NCI-H2171 (cell line): ENCODE results near the gene CACNB3.
A peak's percentile ranks its signal among the peaks of the same experiment; 100 is the strongest.
"Not testable (repeated sequence)": the region's sequence is repeated elsewhere in the genome, so short reads cannot be mapped to it uniquely, and the experiment has no call there.

Experiments
- DNase-seq: peaks from one replicate; lab custom pipeline; 2025; lab: John Stamatoyannopoulos, UW

CACNB3 gene

GRCh38 chr12:48818831-48819590 is 715 bp downstream of the CACNB3 start:
- DNase-seq = no peak

DNA sequence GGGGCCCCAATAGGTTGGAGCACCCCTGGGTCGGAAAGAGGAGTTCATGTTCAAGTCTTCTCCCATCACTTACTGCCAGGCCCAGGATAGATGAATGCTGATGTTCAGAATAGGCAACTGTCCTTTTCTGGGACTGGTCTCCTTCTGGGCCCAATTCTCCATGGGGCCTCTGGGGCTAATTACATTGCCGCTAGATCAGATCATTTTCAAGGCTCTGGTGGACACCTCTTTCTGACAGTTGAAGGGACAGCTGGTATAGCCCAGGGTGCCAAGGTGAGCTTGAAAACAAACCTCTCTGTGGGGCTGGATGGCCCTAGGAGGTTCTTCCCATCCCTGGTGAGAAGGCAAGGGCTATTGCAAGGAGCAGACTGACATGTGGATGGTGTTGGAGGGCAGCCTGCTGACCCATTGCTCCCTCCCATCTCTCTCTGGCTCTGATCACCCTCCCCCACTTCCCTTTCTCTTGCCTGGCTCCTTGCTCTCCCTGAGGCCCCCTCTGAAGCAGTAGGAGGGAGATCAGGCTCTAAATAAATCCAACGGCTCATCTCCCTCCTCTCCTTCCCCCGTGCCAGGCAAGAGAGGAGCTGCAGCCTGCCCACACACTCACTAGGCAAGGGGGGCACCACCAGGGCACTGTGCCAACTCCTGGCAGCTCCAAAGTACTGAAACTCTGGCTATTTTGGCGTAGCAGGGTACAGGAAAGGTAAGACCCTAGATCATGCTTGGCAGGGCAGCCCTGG is 1.9 kb downstream of the CACNB3 start:
- no peak for DNase-seq

DNA sequence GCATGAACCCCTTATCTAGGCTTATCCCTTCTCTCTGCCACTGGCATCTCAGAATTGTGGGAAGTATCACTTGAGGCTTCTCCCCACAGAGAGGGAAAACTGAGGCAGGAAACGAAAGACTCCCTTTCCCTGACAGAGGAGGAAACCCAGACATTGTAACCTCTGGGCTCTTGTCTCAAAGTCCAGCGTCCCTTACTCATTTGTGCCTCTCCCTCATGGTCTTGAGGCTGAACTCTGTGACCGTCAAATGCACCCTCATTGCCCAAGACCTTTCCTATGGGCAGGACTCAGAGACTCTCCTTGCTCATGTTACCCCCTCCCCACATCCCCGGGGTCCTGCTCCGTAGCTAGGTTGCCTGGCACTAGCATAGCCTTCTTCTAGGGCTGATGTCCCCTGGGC is 3.8 kb downstream of the CACNB3 start:
- DNase-seq = no peak

DNA sequence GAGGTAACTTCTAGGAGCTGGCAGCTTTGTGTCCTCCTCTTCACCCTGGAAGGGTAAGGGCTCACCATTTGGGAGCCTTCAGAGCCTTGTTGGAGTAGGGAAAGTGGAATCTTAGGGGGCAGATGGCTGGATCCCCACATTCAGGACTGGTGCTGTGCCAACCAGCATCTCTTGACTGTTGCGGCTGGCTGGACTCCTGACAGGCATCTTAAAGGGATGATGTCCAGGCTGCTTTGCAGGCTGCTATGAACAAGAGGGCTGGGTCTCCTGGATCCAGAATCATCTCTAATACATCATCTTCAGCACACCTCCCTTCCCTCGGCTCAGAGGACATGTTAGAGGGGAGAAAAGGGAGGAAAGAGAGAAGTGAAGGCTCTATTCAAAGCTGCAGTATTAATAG is 4.4 kb downstream of the CACNB3 start:
- no peak for DNase-seq

DNA sequence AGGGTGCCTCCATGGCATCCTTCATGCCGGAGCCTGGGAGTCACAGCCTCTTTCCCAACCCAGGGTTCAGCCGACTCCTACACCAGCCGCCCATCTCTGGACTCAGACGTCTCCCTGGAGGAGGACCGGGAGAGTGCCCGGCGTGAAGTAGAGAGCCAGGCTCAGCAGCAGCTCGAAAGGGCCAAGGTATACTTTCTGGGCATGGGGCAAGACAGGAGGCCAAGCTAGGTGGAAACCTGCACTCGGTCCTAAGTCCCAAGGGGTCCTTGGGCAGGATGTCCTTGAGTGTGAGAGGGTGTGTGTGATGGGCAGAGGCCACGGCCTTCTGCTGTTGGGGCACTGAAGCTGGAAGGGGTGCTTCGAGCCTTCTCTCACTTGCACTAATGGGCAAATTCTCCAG is 5.0 kb downstream of the CACNB3 start:
- DNase-seq = no peak

GRCh38 chr12:48824112-48824511 is 5.8 kb downstream of the CACNB3 start:
- DNase-seq = no peak

- DNase-seq = no peak
Measured at GRCh38 chr12:48824905-48825304, 6.6 kb downstream of the CACNB3 start.

DNA sequence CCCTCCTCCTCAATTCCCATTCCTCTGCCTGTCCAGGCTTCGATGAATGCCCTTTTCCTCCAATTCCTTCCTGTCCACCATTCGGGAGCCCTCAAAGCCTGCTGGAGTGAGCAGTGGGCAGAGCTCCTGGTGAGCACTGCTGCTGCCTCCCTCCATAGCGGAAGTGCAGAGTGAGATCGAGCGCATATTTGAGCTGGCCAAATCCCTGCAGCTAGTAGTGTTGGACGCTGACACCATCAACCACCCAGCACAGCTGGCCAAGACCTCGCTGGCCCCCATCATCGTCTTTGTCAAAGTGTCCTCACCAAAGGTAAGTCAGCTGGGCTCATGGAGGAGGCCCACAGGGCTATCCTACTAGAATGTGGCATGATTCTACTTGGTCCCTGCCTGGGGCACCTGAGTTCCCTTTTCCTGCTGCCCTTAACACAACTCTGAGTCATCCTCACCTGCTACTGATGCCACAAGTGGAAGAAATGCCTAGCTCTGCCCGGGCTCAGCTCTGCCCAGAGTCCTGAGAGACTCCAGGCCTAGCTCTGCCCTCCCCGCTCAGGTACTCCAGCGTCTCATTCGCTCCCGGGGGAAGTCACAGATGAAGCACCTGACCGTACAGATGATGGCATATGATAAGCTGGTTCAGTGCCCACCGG is 8.0 kb downstream of the CACNB3 start:
- no peak for DNase-seq

DNA sequence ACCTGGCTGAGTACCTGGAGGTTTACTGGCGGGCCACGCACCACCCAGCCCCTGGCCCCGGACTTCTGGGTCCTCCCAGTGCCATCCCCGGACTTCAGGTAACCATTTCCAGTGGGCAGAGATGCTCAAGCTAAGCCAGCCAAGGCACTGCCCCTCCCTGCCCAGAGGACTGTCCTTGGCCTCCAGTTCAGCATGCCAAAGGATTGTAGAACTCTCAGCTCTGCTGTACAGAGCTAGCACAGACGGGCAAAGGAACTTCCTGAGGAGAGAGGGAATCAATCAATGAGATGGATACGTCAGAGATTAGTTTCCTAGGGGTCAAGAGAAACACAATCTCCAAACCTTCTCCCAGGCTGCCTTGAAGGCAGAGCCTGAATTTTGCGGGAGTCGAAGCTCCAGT is 8.7 kb downstream of the CACNB3 start:
- DNase-seq = no peak

GRCh38 chr12:48827513-48828096 is 9.3 kb downstream of the CACNB3 start:
- DNase-seq = no peak

DNA sequence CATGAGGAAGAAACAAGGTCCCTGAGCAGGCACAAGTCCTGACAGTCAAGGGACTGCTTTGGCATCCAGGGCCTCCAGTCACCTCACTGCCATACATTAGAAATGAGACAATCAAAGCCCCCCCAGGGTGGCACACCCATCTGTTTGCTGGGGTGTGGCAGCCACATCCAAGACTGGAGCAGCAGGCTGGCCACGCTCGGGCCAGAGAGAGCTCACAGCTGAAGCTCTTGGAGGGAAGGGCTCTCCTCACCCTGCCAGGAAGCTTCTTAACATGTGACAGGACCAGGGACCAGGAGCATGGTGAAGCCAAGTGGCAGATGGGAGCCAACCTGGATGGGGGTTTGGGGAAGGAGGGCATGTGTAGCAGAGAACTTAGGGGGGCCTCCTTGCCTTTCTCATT is 10.0 kb downstream of the CACNB3 start:
- no peak for DNase-seq

GRCh38 chr12:48828841-48829575 is 10.7 kb downstream of the CACNB3 start:
- DNase-seq = no peak

- no peak for DNase-seq
Measured at GRCh38 chr12:48831257-48831656, 13.0 kb downstream of the CACNB3 start.

DNA sequence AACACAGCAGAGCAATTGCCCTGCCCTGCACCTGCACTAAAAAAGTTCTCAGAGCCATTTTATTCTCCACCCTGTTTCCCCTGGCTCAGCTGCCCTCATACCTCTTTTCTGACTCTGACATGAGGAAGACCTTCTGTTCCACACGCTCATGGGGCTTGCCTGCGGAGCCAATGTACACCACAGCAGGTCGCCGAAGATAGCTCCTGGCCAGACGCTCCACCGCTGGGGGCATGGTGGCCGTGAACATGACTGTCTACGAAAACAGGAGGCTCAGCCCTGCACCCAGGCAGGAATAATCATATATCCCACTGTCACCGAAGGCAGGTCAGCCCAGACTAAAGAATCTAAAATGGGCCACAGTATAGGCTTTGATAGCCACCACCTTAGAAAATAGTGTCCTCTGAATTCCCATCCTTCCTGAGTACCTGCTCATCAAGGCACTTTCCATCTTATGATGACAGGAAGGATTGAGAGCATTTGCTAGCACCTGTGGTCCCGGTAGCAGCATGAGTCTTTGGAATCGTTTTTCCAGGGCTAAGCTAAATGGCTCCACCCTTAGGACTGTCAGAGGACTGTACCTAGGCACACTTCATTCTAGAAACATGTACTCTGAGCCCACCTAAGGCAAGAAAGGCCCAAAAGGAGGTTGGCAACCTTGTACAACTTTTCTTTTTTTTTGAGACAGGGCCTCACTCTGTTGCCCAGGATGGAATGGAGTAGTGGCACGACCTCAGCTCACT is 14.2 kb downstream of the CACNB3 start:
- no peak for DNase-seq

DNA sequence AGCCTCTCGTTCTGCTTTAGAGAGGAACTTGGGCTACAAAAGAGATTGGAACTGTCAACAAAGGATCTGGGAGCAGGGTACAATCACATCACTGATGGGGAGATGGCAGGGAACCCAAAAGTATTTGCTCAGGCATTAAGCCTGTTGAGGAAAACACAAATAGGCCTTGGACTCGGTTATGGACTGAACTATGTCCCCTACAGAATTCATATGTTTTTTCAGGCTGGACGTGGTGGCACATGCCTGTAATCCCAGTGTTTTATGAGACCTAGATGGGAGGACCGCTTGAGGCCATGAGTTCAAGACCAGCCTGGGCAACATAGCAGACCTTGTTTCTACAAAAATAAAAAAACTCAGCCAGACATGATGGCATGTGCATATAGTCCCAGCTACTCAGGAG is 19.8 kb downstream of the CACNB3 start:
- no peak for DNase-seq

DNA sequence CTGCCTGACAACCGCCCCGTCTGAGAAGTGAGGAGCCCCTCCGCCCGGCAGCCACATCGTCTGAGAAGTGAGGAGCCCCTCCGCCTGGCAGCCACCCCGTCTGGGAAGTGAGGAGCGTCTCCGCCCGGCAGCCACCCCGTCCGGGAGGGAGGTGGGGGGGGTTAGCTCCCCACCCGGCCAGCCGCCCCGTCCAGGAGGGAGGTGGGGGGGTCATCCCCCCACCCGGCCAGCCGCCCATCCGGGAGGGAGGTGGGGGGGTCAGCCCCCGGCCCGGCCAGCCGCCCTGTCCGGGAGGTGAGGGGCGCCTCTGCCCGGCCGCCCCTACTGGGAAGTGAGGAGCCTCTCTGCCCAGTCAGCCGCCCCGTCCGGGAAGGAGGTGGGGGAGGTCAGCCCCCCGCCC is 23.7 kb downstream of the CACNB3 start:
- not testable (repeated sequence) for DNase-seq

DNA sequence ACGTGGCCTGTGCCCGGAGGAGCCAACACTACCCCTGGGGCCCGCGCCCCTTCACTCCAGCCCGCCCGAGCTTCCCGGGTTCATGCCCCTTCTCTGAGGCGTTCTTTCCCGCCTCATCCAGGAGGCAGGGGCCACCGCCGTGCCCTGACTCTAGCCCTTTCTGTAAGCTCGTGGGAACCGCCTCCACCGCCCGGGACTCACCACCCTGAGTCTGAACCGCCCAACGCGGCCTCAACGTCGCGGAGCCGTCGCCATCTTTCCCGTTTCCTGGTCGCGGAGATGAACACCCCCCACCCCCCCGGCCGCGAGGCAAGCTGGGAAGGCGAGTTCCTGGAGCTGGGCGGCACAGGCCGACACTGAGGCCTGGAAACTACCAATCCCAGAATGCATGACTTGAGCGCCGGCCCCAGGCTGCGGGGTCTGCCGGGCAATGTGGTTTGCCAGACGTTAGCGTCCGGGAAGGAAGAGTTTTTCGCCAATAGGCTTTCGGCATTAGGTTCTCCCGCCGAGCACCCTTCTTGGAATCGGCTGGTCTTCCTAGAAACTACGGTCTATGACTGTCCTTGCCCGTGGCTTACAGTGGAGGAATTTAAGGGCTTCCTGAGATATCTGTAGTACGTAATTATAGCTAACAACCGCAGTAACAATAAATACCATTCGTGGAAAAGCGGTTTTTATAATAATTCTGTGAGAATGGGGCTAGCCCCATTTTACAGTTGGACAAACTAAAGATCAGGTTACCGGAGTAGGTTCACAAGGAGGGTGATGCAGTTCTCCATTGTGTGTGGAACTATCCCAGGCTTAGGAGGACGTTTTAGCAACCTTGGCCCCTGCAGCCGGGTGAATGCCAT is 33.8 kb downstream of the CACNB3 start, which contains the start of gene DDX23:
Gene DDX23 (minus strand): TSS at position 281 of the 851 bp plus-strand sequence. CDS start 6,381 bp downstream, outside the sequence.
- peak; percentile 96 for DNase-seq

DNA sequence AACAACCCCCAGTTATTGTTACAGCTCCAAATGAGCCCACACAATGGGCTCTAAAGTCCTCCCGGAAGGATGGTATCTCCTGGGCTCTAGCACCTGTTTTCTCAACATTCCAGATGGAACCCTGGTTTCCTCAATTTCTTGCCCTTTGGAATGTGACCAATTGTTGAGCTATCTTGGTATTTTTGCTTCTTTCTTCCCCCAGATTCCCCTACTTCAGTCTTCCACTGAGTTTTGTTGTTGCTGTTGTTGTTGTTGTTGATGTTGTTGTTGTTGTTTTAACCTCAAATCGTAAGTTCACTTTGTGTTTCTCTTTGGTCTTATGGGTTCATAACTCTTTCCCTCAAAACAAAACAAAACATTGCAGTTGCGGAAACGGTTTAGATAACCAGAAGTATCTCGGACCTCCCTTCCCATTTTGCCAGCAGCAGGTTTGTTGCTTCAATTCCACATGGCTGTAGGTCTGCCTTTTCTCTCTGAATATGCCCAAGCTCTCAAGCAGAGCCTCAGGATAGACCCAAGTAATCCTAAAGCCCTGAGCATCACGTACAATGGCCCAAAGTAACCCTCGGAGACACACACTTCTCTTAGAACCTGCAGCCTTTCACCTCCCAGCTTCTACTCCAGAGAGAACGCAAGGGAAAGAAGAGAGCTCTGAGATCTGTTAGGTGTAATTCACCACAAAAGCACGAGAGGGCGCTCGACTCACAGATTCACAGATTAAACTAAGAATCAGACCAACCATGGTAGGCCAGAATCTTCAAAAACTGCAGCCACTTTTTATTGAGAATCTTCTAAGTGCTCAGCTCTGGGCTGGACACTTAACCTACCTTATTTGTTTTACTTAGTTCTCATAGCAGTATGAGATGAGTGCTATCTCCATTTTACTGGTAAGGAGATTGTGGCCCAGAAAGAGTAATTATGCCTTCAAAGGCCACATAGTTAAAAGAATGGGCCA is 34.7 kb downstream of the CACNB3 start:
- peak; percentile 67 for DNase-seq

GRCh38 chr12:48854488-48854887 is 36.2 kb downstream of the CACNB3 start:
- DNase-seq = no peak
